ENCODE results near the gene DOK7.

- TF ChIP-seq CTCF (IDR thresholded peaks at IDR 0.05), result no peak
- TF ChIP-seq POLR2A (IDR thresholded peaks at IDR 0.05), result no peak
These were observed 46.8 kb upstream of the DOK7 start for GRCh38 chr4:3416270-3416669.
